Progenitor cell of endocrine pancreas (in vitro differentiated cells): ENCODE results near the gene ARPP19. TPM values are rescaled to one million over a fixed set of nuclear protein-coding genes. Genes with fewer than 3 reads are reported as not detected.

Experiments used
- DNase-seq: peaks from one replicate; pipeline ENCODE4 v3.0.0; 2021; ENCODE audit warnings: low spot score; ENCODE audit not compliant: unreplicated experiment
- H3K27ac Mint-ChIP-seq: 2 replicates; pipeline ENCODE4 v1.8.0; 2021; ENCODE audit warnings: mild to moderate bottlenecking, moderate library complexity, mixed read lengths
- H3K27me3 Mint-ChIP-seq: 2 replicates; pipeline ENCODE4 v1.8.0; 2021; ENCODE audit warnings: mixed read lengths
- H3K36me3 Mint-ChIP-seq: 2 replicates; pipeline ENCODE4 v1.8.0; 2022; ENCODE audit warnings: mixed read lengths; ENCODE audit not compliant: insufficient read depth
- H3K4me1 Mint-ChIP-seq: 2 replicates; pipeline ENCODE4 v1.8.0; 2021; ENCODE audit warnings: low read depth, mixed read lengths
- H3K4me3 Mint-ChIP-seq: 2 replicates; pipeline ENCODE4 v1.8.0; 2021; ENCODE audit warnings: low read depth, mild to moderate bottlenecking, moderate library complexity, mixed read lengths
- H3K9me3 Mint-ChIP-seq: 2 replicates; pipeline ENCODE4 v1.8.0; 2021; ENCODE audit warnings: low read depth, mixed read lengths
- total RNA-seq: library from RNA; stranded (reverse); gene quantifications from 2 replicates; pipeline ENCODE4 v1.2.1, GENCODE V29; 2021
- TF ChIP-seq, protein P1 (sequence below): fragments of 200-600 bp; sonication (generic); IDR thresholded peaks from one replicate; pipeline ENCODE4 v1.5.0; 2021; ENCODE audit warnings: antibody characterized with exemption, mild to moderate bottlenecking; ENCODE audit not compliant: unreplicated experiment

ARPP19 gene
- total RNA-seq, 1 donor from 2014 or later: 186 TPM

- Mint-ChIP-seq H3K36me3 (no peaks in the 10 kb centered on the region), H3K27ac (no peak overlapping the region), H3K4me1 (no peaks in the 10 kb centered on the region), H3K27me3 (no peaks in the 10 kb centered on the region), H3K9me3 (no peaks in the 10 kb centered on the region), H3K4me3 (no peak overlapping the region)
- no peak for DNase-seq
- TF ChIP-seq, protein P1, sequence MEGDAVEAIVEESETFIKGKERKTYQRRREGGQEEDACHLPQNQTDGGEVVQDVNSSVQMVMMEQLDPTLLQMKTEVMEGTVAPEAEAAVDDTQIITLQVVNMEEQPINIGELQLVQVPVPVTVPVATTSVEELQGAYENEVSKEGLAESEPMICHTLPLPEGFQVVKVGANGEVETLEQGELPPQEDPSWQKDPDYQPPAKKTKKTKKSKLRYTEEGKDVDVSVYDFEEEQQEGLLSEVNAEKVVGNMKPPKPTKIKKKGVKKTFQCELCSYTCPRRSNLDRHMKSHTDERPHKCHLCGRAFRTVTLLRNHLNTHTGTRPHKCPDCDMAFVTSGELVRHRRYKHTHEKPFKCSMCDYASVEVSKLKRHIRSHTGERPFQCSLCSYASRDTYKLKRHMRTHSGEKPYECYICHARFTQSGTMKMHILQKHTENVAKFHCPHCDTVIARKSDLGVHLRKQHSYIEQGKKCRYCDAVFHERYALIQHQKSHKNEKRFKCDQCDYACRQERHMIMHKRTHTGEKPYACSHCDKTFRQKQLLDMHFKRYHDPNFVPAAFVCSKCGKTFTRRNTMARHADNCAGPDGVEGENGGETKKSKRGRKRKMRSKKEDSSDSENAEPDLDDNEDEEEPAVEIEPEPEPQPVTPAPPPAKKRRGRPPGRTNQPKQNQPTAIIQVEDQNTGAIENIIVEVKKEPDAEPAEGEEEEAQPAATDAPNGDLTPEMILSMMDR: no peak
These were observed 59.2 kb downstream of the ARPP19 start for GRCh38 chr15:52509500-52510245.

DNA sequence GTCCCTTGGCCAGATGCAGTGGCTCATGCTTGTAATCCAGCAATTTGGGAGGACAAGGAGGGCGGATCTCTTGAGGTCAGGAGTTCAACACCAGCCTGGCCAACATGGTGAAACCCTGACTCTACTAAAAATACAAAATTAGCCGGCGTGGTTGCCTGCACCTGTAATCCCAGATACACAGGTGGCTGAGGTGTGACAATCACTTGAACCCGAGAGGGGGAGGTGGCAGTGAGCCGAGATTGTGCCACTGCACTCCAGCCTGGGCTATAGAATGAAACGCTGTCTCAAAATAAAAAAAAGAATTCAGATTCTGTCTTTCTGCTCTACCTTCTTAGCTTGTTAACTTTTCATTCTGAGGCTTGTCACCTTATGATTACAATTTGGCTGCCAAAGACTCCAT, 62.3 kb downstream of the ARPP19 start:
- H3K4me1 Mint-ChIP-seq: no peaks in the 10 kb centered on the region
- H3K4me3 Mint-ChIP-seq: no peak overlapping the region
- no peak overlapping the region for H3K27ac Mint-ChIP-seq
- TF ChIP-seq, protein P1: no peak
- H3K36me3 Mint-ChIP-seq: peaks cover 2% of the 10 kb centered on the region
- no peaks in the 10 kb centered on the region for H3K27me3 Mint-ChIP-seq
- no peaks in the 10 kb centered on the region for H3K9me3 Mint-ChIP-seq
- no peak for DNase-seq

GRCh38 chr15:52505151-52505550, 63.7 kb downstream of the ARPP19 start:
- no peaks in the 10 kb centered on the region for H3K4me1 Mint-ChIP-seq
- H3K36me3 Mint-ChIP-seq: peaks cover 2% of the 10 kb centered on the region
- H3K27me3 Mint-ChIP-seq: no peaks in the 10 kb centered on the region
- TF ChIP-seq, protein P1: no peak
- no peak overlapping the region for H3K27ac Mint-ChIP-seq
- no peaks in the 10 kb centered on the region for H3K9me3 Mint-ChIP-seq
- no peak overlapping the region for H3K4me3 Mint-ChIP-seq
- no peak for DNase-seq

- DNase-seq: no peak
- TF ChIP-seq, protein P1: no peak
- no peaks in the 10 kb centered on the region for H3K27me3 Mint-ChIP-seq
- no peaks in the 10 kb centered on the region for H3K4me1 Mint-ChIP-seq
- H3K4me3 Mint-ChIP-seq: no peak overlapping the region
- no peak overlapping the region for H3K27ac Mint-ChIP-seq
- H3K9me3 Mint-ChIP-seq: no peaks in the 10 kb centered on the region
- H3K36me3 Mint-ChIP-seq: peaks cover 2% of the 10 kb centered on the region
These were observed 64.9 kb downstream of the ARPP19 start for GRCh38 chr15:52503788-52504496.

GRCh38 chr15:52502608-52503007, 66.2 kb downstream of the ARPP19 start:
- H3K4me1 Mint-ChIP-seq: no peaks in the 10 kb centered on the region
- H3K9me3 Mint-ChIP-seq: no peaks in the 10 kb centered on the region
- H3K36me3 Mint-ChIP-seq: peaks cover 2% of the 10 kb centered on the region
- DNase-seq: no peak
- no peaks in the 10 kb centered on the region for H3K27me3 Mint-ChIP-seq
- H3K4me3 Mint-ChIP-seq: no peak overlapping the region
- H3K27ac Mint-ChIP-seq: no peak overlapping the region
- TF ChIP-seq, protein P1: no peak
